K562 (cell line): Measurements from ENCODE around the gene FANCD2OS. TPM values are rescaled to one million over a fixed set of nuclear protein-coding genes. Genes with fewer than 3 reads are reported as not detected.

ENCODE experiments used
- EHMT2 ChIP-seq: fragments of 450-650 bp; IDR thresholded peaks from 2 replicates; pipeline ENCODE4 v1.6.1; 2018; ENCODE audit warnings: antibody characterized with exemption
- HDAC1 ChIP-seq, 2 experiments: fragments of 450-650 bp; IDR thresholded peaks; 2 replicates each; pipeline ENCODE4 v1.6.1; 2016 to 2017; ENCODE audit warnings: inconsistent platforms in 1 of 2, mild to moderate bottlenecking in 1 of 2, moderate library complexity in 1 of 2
- KDM1A ChIP-seq, 2 experiments: fragments of 450-650 bp; IDR thresholded peaks; 2 replicates each; pipeline ENCODE4 v1.6.1; 2016; ENCODE audit warnings: mild to moderate bottlenecking in 2 of 2
- NFRKB ChIP-seq: fragments of 450-650 bp; IDR thresholded peaks from 2 replicates; pipeline ENCODE4 v1.6.1; 2016; ENCODE audit warnings: low read depth
- RBM17 ChIP-seq: fragments of 200-400 bp; formaldehyde crosslinking; IDR thresholded peaks from 2 replicates; pipeline ENCODE4 v1.6.1; 2017; ENCODE audit warnings: low read depth, mild to moderate bottlenecking, low read length, borderline replicate concordance
- SMARCB1 ChIP-seq: IDR thresholded peaks from 2 replicates; pipeline ENCODE4 v1.6.1; 2011; ENCODE audit warnings: improper control_type of control experiment, low read depth; ENCODE audit not compliant: insufficient read length
- STAT6 ChIP-seq: sonication (generic); formaldehyde crosslinking; IDR thresholded peaks from 2 replicates; pipeline ENCODE4 v1.8.1; 2023; ENCODE audit warnings: mild to moderate bottlenecking, missing genetic modification reagents
- ZKSCAN1 ChIP-seq: fragments of 150-350 bp; IDR thresholded peaks from 2 replicates; pipeline ENCODE4 v1.6.1; 2016; ENCODE audit warnings: low read depth, low read length
- ZNF318 ChIP-seq, 2 experiments: fragments of 450-650 bp; IDR thresholded peaks; 2 replicates each; pipeline ENCODE4 v1.6.1; 2016; ENCODE audit warnings: mild to moderate bottlenecking in 2 of 2, borderline replicate concordance in 1 of 2, low read depth in 1 of 2, moderate library complexity in 1 of 2
- polyA plus RNA-seq, 8 experiments: library from polyadenylated mRNA; depleted of rRNA in 4 of 8; stranded (reverse) in 5 of 8; unstranded in 3 of 8; fragments of >200 nt; fragmentation: Nextera tagmentation in 2 of 8; fragmentation: Illumina TruSeq in 1 of 8; extraction: Ambion mirVana in 2 of 8; extraction: Trizol in 1 of 8; gene quantifications; 2 replicates each; pipeline versions ENCODE4 v1.2.1 to v1.2.3, GENCODE V29; 2011 to 2014; ENCODE audit warnings: inconsistent platforms in 1 of 8, missing spikeins in 1 of 8
- total RNA-seq, 7 experiments: library from RNA; depleted of rRNA in 6 of 7; stranded (reverse); fragments of >200 nt in 6 of 7; fragmentation: Illumina TruSeq in 2 of 7; extraction: Trizol in 2 of 7; gene quantifications; 2 replicates each; pipeline versions ENCODE4 v1.2.1 to v1.2.3, GENCODE V29; 2011 to 2021; ENCODE audit warnings: low replicate concordance in 1 of 7
- TF ChIP-seq, protein P1 (sequence below): fragments of 150-350 bp; IDR thresholded peaks from 2 replicates; pipeline ENCODE4 v1.6.1; 2014; ENCODE audit warnings: low read depth, mild to moderate bottlenecking, low read length, borderline replicate concordance
- TF ChIP-seq, protein P2 (sequence below): fragments of 250-450 bp; sonication (Bioruptor Pico); IDR thresholded peaks from 2 replicates; pipeline ENCODE4 v1.4.0; 2020; ENCODE audit warnings: mild to moderate bottlenecking, moderate library complexity

FANCD2OS gene
- total and polyA plus RNA-seq, 9 of the 15 experiments (the other 6 are each of a cell fraction or from before 2014, with no cell fraction given) = not detected

DNA sequence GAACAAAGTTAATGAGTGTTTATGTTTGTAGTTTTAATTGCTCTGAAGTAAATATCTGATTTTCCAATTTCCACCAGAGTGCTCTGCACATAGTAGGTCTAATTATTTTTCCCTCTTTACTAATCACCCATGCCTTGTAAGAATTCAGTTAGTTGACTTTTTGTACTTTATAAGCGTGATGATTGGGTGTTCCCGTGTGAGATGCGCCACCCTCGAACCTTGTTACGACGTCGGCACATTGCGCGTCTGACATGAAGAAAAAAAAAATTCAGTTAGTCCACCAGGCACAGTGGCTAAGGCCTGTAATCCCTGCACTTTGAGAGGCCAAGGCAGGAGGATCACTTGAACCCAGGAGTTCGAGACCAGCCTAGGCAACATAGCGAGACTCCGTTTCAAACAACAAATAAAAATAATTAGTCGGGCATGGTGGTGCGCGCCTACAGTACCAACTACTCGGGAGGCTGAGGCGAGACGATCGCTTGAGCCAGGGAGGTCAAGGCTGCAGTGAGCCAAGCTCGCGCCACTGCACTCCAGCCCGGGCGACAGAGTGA is 33.0 kb upstream of the FANCD2OS start (continued):
- TF ChIP-seq ZNF318 (IDR thresholded peaks at IDR 0.05; ENCODE audit: borderline replicate concordance in 1 of 2, low read depth in 1 of 2) (0 out of 4 replicates have a peak, but pooled peaks of 1 of the 2 experiments have one; percentile 18), EHMT2 (no peak), SMARCB1 (no peak), ZKSCAN1 (peak; percentile 100), HDAC1 (IDR thresholded peaks at IDR 0.05) (no peak), NFRKB (peak; percentile 18; the same call in 1 of the 2 replicates), STAT6 (CRISPR knock-in tag) (no peak), KDM1A (IDR thresholded peaks at IDR 0.05) (peak; percentile 25 to 42; a peak in 2 of 4 replicates), RBM17 (no peak)
- TF ChIP-seq, protein P1, sequence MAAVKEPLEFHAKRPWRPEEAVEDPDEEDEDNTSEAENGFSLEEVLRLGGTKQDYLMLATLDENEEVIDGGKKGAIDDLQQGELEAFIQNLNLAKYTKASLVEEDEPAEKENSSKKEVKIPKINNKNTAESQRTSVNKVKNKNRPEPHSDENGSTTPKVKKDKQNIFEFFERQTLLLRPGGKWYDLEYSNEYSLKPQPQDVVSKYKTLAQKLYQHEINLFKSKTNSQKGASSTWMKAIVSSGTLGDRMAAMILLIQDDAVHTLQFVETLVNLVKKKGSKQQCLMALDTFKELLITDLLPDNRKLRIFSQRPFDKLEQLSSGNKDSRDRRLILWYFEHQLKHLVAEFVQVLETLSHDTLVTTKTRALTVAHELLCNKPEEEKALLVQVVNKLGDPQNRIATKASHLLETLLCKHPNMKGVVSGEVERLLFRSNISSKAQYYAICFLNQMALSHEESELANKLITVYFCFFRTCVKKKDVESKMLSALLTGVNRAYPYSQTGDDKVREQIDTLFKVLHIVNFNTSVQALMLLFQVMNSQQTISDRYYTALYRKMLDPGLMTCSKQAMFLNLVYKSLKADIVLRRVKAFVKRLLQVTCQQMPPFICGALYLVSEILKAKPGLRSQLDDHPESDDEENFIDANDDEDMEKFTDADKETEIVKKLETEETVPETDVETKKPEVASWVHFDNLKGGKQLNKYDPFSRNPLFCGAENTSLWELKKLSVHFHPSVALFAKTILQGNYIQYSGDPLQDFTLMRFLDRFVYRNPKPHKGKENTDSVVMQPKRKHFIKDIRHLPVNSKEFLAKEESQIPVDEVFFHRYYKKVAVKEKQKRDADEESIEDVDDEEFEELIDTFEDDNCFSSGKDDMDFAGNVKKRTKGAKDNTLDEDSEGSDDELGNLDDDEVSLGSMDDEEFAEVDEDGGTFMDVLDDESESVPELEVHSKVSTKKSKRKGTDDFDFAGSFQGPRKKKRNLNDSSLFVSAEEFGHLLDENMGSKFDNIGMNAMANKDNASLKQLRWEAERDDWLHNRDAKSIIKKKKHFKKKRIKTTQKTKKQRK = no peak
- TF ChIP-seq, protein P2, sequence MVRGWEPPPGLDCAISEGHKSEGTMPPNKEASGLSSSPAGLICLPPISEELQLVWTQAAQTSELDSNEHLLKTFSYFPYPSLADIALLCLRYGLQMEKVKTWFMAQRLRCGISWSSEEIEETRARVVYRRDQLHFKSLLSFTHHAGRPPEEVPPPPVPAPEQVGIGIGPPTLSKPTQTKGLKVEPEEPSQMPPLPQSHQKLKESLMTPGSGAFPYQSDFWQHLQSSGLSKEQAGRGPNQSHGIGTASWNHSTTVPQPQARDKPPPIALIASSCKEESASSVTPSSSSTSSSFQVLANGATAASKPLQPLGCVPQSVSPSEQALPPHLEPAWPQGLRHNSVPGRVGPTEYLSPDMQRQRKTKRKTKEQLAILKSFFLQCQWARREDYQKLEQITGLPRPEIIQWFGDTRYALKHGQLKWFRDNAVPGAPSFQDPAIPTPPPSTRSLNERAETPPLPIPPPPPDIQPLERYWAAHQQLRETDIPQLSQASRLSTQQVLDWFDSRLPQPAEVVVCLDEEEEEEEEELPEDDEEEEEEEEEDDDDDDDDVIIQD (CRISPR knock-in tag) = no peak
